Activated CD4-positive, alpha-beta T cell treated with anti-CD3 and anti-CD28 coated beads, Interleukin-2, amount 50 U/mL, for 48 hours (primary cell): ENCODE results near the gene EFNA1.
"Not testable (repeated sequence)": the region's sequence is repeated elsewhere in the genome, so short reads cannot be mapped to it uniquely, and the experiment has no call there.

Experiments
- DNase-seq, 2 experiments: peaks; one replicate each; pipeline ENCODE4 v3.0.0-alpha.2; 2020

The EFNA1 gene

DNA sequence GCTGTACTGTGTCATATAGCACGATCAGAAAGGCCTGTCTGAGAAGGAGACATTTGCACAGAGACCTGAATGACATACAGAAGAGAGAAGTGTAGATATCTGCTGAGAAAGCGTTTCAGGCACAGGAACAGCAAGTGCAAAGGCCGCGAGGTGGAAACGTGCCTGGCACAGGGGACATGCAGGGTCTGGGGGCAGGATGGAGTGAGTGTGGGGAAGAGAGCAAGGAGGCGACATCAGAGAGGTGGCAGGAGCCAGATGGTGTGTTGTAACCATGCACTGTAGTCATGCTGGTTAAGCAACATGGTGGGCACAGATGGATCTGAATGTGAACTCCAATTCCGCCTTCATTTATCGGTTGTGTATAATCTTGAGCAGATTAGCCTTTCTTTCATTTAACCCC lies 32.5 kb downstream of the EFNA1 start:
- no peak for DNase-seq

DNA sequence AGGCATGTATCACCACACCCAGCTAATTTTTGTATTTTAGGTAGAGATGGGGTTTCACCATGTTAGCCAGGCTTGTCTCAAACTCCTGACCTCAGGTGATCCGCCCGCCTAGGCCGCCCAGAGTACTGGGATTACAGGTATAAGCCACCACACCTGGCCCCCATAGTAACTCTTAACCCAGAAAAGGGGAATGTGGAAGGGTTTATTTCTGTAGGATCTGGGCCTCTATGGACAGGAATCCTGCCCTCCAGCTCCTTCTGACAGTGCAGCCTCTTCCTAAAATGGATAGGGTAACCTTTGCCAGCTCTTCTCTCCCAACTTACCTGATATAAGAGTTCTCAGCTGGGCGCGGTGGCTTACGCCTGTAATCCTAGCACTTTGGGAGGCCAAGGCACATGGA lies 35.0 kb downstream of the EFNA1 start:
- DNase-seq = not testable (repeated sequence)

DNA sequence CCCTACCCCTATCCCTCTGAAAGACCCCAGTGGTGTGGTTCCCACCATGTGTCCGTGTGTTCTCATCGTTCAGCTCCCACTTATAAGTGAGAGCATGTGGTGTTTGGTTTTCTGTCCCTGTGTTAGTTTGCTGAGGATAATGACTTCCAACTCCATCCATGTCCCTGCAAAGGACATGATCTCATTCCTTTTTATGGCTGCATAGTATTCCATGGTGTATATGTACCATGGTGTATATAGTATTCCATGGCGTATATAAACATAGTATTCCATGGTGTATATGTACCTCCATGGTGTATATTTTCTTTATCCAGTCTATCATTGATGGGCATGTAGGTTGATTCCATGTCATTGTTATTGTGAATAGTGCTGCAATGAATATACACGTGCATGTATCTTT lies 36.1 kb downstream of the EFNA1 start:
- not testable (repeated sequence) for DNase-seq

DNA sequence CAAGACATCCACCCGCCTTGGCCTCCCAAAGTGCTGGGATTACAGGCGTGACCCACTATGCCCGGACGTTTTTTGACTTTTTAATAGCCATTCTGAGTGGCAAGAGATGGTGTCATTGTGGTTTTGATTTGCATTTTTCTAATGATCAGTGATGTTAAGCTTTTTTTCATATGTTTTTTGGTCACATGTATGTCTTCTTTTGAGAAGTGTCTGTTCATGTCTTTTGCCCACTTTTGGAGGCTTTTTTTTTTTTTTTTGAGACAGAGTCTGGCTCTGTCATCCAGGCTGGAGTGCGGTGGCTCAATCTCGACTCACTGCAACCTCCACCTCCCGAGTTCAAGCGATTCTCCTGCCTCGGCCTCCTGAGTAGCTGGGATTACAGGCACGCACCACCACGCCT lies 36.9 kb downstream of the EFNA1 start:
- not testable (repeated sequence) for DNase-seq

DNA sequence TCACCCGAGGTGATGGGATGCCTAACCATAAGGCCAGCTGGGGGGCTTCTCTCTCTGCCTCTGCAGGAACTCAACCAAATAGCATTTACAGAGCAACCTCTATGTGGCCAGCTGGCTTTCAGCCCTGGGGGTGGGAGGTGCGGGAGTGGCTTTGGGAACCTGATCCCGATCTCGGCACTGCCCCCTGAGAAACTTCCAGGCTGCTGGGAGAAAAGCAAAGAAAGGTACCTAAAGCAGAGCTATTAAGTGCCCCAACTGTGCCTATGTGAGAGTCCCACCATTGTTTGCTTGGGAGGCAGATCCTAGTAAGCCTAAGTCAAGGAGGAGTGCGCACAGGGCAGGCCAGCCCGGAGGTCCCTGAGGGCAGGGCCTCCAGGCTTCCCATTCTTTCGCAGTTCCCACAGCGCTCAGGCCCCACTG lies 38.4 kb downstream of the EFNA1 start:
- DNase-seq = no peak

DNA sequence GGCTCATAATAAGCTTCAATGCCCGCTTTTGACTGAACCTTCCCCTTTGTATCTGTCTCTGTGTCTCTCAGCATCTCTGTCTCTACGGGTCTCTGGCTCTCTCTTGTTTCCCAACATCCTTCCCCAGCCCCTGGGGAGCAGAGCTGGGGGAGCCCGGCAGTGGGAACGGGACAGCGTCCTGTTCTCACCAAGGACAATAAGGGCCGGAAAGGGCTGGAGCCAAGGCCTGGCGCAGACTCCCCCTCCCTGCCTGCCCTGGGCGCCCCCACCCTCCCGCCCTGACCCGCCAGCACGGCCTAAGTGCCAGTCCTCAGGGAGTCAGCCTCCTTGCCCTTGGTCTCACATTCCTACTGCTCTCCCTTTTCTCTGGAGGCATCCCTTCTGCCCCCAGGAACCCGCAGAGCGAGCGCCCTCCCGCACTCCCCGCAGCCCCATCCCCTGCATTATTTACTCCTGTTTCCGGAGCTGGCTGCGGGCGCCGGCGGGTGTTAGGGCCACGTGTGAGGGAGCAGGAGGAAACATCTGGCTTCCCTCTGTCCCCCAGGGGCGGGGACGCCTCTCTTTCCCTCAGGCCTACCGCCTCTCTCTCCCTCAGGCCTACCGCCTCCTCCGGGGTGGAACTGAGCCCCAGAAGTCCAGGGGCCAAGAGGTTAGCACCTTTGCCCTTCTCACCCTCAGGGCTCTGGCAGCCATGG lies 38.9 kb downstream of the EFNA1 start:
- no peak for DNase-seq

DNA sequence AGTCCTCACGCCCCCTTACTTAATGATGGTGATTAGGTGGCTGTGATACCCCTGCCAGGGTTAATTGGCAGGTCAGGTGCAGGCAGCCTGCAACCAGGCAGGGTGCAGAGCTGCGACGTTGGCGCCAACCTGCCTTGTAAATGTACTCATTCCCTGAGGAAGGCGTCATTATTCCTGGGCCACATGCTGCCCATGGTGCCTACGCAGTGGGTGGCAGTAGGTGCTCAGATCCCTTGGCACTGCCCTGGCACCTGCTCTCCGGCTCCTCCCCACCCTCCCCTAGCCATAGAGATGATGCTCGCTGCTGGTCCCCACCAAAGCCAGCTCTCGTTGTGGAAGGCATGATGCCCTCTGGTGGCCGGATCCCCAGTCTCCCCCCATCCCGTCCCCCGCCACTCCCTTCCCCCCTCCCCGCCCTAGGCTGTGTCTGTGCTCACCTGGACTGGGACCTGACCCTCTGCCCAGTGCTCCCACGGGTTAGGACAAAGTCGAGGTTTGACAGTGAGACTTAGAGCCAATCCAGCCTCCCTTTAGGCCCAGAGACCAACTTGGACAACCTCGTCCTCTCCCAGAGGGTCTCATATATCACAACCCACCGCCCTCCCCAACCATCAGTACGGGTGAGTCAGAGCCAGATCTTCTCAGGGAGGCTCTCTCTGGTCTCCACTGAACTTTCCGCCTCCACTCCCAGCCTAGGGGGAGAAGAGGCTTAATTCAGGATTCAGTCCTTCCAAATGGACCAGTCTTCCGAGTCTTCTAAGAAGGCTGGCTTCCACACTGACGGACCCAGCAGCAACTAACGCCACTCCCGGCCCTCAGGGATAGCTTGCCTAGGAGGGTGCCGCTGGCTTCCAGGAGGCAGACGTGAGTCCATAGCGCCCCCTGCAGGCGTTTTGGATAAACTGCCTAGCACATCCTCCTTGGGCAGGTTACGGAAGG lies 39.8 kb downstream of the EFNA1 start:
- DNase-seq = peak; percentile 93

DNA sequence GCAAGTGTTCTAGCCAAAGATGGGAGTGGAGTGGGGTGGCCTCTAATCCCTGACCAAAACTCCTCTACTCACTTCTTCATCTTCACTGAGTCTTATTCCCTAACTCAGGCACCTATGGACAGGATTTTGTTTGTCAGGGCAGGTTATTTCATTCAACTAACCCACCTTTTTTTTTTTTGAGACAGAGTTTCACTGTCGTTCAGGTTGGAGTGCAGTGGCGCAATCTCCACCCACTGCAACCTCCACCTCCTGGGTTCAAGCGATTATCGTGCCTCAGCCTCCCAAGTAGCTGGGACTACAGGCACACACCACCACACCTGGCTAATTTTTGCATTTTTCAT lies 40.4 kb downstream of the EFNA1 start:
- DNase-seq = not testable (repeated sequence)

DNA sequence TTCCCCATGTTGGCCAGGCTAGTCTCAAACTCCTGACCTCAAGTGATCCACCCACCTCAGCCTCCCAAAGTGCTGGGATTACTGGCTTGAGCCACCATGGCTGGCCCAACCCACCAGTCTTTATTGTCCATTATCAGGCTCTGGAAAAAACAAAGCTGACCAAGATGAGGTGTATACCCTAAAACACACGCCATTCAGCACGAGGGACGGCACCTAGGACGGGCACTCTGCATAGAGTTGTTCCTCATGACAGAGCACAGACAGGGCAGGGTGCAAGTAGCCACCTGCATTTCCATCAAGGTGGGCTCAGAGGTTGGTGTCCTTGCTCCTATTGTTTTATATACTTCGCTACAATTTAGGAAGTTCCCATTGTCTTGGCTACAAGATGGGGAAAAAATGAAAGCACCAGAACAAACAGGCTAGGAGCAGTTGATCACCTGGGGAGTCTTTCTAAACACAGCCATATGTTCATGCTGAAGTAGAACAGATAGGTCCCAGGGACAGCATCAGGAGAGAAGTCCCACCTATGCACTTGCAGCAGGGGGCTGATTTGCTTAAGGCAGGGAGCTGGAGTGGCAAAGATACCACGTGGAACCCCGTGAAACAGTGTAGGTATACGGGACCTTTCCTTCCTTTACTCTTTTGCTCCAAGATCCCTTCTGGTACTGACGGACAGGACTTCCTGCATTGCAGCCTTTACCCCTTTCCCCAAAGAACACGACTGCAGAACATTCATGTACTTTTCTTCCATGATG lies 41.0 kb downstream of the EFNA1 start:
- DNase-seq = no peak

DNA sequence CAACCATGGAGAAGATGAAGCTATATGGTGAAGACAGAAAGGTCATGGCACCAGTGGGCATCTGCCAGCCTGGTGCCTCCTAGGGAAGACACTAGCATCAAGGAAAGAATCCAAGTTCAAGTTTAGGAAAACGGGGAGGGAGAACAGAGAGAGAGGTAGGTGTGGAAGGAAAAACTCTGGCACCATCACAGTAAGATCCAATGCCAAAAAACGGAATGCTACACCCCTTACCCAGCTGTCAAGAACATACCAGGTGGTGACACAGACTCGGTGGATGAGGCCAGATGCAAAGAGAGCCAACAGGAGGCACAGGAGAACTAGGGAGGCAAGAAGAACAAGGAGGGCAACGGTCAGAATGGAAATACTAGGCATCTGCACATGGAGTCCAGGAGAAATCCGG lies 41.9 kb downstream of the EFNA1 start:
- DNase-seq = no peak

DNA sequence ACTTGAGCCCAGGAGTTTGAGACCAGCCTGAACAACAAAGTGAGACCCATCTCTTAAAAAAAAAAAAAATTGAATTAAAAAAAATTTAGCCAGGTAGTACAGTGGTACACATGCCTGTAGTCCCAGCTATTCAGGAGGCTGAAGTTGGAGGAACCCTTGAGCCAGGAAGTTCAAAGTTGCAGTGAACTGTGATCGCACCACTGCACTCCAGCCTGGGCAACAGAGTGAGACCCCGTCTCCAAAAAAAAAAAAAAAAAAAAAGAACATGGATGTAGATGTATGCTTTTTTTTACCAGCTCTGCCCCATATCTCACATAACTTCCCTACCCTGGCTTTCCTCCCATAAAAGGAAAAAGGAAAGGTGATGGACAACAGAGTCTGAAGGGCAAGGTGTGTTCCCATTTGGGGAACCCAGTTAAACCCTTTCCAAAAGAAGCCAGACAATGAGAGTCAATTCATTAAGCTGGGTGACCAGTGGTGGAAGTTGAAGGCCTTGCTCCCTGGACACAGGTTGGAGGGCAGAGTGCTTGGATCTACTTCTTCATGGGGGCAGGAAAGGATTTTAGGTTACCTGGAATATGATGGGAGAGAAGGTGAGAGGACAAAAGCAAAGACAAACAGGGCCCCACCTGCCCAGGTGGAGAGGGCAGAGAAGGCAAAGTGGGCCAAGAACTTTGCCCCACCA lies 42.6 kb downstream of the EFNA1 start:
- DNase-seq = no peak

DNA sequence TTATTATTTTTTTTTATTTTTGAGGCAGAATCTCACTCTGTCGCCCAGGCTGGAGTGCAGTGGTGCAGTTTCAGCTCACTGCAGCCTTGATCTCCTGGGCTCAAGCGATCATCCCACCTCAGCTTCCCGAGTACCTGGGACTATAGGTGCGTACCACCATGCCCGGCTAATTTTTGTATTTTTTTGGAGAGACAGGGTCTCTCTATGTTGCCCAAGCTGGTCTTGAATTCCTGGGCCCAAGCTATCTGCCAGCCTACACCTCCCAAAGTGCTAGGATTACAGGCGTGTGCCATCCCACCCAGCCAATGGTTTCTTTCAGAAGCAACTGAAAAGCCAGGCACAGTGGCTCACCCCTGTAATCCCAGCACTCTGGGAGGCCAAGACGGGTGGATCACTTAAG lies 43.1 kb downstream of the EFNA1 start:
- DNase-seq = no peak

DNA sequence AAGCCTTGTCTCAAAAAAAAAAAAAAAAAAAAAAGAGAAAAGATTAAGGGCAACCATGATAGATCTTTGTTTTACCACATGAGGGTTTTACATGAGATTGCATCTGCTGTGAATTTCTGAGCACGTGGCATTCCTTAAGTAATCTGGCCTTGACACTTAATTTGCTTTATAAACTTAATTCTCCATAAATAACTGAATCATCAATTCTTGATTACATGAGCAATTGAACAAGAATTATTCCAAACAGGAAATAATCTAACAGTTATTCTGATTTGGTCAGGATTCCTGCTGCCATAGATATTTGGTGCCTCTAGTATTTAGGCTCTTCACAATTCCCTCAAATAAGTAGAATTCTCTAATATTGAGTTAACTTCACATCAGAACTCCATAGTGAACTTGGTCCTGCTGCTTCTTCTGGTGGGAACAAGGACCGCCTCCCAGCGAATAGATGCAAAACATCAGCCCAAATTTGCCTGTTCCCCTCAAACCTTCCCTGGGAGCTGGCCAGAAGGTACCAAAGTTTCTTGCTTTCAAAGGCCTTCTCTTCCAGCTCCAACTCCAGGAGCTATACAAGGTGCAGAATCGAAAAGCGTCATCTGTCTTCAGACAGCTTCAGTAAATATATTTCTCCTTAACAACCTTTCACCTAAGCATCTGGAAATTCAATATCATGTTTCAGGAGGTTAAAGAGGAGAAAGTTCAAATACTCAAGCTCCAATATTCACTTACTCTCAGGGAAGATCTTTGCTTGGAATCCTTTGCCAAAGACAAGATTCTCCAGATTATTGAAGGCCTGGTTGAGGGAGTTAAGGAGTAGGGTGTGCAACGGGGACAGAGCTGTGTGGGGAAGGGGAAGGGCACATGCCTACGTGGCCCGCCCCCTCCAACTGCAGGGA lies 44.4 kb downstream of the EFNA1 start:
- no peak for DNase-seq

DNA sequence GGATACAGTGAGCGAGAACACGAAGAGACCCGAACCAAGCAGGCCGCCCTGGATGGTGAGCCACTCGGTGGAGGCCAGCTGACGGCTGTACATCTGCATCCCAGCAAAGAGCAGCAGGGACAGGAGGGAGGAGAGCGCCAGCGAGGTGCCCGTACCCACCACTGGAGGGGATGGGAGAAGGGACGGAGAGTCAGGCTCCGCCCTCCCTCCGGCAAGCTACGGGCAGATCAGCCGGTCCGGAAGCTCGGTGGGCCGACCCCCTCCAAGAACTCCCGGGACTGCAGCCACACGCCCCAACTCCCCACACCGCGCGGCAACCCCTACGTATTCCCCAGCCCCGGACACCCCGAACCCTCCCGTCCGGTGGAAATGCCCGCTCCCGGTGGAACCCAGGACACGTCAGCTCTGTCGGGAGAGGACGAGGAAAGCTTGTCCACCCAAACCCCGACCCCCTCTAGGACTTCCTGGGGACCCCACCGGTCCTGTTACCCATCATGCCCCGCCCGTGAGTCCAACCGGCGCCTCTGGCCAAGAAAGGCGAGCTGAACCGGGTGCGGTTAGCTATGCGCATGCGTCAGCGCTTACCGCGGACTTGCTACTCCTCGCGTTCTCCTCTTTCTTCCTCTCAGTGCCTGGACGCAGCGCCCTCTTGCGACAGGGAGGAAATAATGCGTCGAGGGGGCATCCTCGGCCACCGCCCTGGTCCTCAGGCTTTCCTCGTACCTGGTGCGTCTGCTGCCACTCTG lies 45.2 kb downstream of the EFNA1 start, which contains the start of gene KRTCAP2:
Gene KRTCAP2 (minus strand): TSS at position 573 of the 746 bp plus-strand sequence. CDS start 80 bp downstream, at position 493.
- DNase-seq = peak; percentile 95 to 96

DNA sequence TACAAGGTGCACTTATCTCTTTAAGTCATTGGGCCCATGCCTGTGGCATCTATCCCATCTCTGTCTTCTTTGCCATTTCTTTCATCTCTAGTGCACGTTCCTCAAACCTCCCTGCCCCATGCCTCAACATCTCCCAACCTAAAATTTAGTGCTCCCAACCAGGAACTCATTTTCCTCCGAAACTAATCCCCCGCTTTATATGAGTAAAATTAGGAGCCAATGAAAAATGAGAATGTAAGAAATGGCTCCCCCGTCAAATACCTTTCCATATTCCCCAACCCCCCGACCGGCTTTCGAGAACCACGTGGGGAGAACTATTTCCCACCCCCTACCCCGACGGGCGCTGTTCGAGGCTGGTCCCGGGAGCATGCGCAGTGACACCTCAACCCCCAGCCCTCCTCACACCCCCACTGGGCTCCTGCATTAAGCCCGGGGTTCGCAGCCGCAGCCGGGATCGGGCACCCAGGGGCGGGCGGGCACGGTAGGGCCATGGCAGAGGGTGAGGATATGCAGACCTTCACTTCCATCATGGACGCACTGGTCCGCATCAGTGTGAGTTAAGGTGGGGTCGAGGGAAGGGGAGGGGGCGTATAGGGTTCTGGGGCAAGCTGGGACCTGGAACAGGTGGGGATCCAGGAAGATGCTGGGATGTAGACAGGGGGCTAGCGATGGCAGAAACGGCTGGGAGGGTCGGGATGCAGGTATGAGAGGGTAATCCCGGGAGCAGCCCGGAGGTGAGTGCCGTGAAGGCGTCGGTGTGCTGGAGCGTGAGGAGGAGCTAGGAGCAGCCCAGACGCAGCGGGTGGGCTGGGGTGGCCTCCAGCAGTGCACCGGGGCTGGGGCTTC lies 46.0 kb downstream of the EFNA1 start, which contains the start of gene TRIM46:
Gene TRIM46 (plus strand): TSS at position 372 of the 846 bp plus-strand sequence. CDS start 118 bp downstream, at position 490.
- peak; percentile 80 to 84 for DNase-seq

DNA sequence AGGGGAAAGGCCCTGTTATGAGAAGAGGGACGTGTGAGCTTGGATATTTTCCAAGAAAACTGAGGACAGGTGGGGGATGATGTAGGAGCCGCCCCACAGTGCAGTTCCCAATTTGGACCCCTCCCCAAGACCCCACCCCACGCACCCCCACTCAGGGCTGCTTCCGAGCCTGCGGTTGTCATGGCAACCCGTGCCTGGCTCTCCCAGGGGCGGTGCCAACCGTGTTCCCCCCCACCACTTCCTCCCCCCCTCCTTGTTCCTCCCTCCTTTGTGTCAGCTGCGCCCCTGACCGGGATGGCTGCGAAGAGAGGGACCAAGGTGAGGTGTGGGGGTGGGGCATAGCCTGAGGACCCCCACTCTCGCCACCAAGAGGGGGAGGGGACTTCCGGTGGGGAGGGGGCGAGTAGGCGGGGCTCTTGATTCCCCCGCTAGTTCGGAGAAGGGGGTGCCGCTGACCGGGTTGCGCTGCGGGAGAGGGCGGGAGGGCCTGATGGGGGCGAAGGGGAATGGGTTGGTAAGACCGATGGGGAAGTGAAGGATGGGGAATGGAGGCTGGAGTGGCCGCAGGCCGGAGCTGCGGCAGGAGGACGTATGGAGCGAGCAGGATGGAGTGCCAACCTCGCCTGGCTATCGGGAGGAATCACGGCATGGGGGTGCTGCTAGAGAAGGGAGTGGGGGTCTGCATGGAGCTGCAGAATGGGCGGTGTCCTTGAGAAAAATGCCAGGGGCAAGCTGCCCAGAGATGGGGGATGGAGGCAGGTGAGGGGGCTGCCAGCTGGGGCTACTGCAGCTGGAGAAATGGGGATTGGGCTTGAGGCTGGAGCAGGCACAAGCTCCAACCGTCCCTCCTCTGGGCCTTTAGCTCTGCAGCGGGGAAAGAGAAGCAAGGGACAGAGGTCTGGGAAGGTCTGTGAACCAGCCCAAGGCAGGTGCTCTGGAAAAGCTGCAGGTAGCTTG lies 46.9 kb downstream of the EFNA1 start:
- peak; percentile 62 to 67 for DNase-seq

DNA sequence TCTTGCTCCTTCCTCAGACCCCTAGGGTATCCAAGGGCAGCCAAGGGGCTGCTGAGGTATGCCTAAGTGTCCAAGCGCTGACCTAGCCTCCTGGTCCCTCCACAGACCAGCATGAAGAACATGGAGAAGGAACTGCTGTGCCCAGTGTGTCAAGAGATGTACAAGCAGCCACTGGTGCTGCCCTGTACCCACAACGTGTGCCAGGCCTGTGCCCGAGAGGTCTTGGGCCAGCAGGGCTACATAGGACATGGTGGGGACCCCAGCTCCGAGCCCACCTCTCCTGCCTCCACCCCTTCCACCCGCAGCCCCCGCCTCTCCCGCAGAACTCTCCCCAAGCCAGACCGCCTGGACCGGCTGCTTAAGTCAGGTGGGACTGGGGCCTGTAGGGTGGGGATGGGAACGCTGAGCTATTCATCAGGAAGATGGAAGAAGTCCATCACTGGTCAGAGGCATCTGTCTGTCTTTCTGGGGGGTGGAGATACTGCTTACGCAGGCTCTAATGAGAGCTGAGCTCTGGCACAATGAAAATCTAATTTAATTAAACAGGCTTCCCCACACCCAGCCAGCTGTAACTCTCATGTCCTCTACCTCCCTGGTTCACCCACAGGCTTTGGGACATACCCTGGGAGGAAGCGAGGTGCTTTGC lies 47.7 kb downstream of the EFNA1 start:
- no peak for DNase-seq

DNA sequence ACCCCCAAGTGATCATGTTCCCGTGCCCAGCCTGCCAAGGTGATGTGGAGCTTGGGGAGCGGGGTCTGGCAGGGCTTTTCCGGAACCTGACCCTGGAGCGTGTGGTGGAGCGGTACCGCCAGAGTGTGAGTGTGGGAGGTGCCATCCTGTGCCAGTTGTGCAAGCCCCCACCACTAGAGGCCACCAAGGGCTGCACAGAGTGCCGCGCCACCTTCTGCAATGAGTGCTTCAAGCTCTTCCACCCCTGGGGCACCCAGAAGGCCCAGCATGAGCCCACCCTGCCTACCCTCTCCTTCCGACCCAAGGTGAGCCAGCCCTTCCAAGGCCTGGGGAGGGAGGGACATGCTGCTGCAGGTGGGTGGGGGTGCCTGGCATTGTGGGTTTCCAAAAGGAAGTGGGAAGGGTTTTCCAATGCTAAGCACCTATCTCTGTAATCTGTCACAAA lies 48.3 kb downstream of the EFNA1 start:
- peak in 1 of 2 experiments; percentile 37 for DNase-seq
